ENCODE data around the gene ZNF324B.
"Not testable (repeated sequence)": the region's sequence is repeated elsewhere in the genome, so short reads cannot be mapped to it uniquely, and the experiment has no call there.

Gene ZNF324B

GRCh38 chr19:58480481-58480830 is 29.0 kb downstream of the ZNF324B start:
- DNase-seq (ENCODE audit: low spot score), result no peak

GRCh38 chr19:58480831-58481230 is 29.4 kb downstream of the ZNF324B start:
- DNase-seq (ENCODE audit: low spot score), result no peak

GRCh38 chr19:58482372-58482771 is 30.9 kb downstream of the ZNF324B start:
- DNase-seq (ENCODE audit: low spot score), result no peak

GRCh38 chr19:58483776-58484175 is 32.4 kb downstream of the ZNF324B start:
- DNase-seq (ENCODE audit: low spot score), result no peak

GRCh38 chr19:58484349-58484748 is 32.9 kb downstream of the ZNF324B start:
- not testable (repeated sequence) for DNase-seq (ENCODE audit: low spot score)

GRCh38 chr19:58491393-58491792 is 40.0 kb downstream of the ZNF324B start:
- no peak for DNase-seq (ENCODE audit: low spot score)

GRCh38 chr19:58492265-58492664 is 40.8 kb downstream of the ZNF324B start:
- DNase-seq (ENCODE audit: low spot score), result no peak

GRCh38 chr19:58497634-58498170 is 46.3 kb downstream of the ZNF324B start:
- no peak for DNase-seq (ENCODE audit: low spot score)

GRCh38 chr19:58498316-58499020 is 47.0 kb downstream of the ZNF324B start:
- no peak for DNase-seq (ENCODE audit: low spot score)

GRCh38 chr19:58499021-58499927 is 47.9 kb downstream of the ZNF324B start:
- peak; percentile 100 for DNase-seq (ENCODE audit: low spot score)

GRCh38 chr19:58500242-58500641 is 48.8 kb downstream of the ZNF324B start:
- DNase-seq (ENCODE audit: low spot score), result no peak

Measured in SW480 (cell line).